ENCODE measurements around the gene CRIM1.
A peak's percentile ranks its signal among the peaks of the same experiment; 100 is the strongest.

Gene CRIM1

GRCh38 chr2:36473230-36473629 is 117.7 kb downstream of the CRIM1 start:
- Histone ChIP-seq H3K23ac (ENCODE audit: low read length in 2 of 2) (no peak overlapping the region), H4K91ac (ENCODE audit: low read length) (no peak overlapping the region), H3K14ac (ENCODE audit: low read length in 2 of 2) (no peak overlapping the region), H3K27me3 (ENCODE audit: control insufficient read depth in 1 of 2, insufficient read depth in 1 of 2, low read length in 2 of 2) (no peaks in the 10 kb centered on the region), H3K9ac (ENCODE audit: low read length) (no peak overlapping the region), H2BK5ac (ENCODE audit: low read depth, low read length, poor library complexity, severe bottlenecking) (no peak overlapping the region), H3K36me3 (ENCODE audit: control insufficient read depth in 1 of 2, insufficient read depth in 2 of 2, low read depth in 1 of 2, low read length in 2 of 2) (peaks cover 18 to 73% of the 10 kb centered on the region in 2 experiments), H2AFZ (ENCODE audit: low read depth, low read length) (no peak overlapping the region), H2BK15ac (ENCODE audit: low read depth, poor library complexity, severe bottlenecking) (no peak overlapping the region), H2AK5ac (ENCODE audit: low read length, severe bottlenecking) (no peak overlapping the region), H3K18ac (ENCODE audit: low read depth in 1 of 2, low read length in 2 of 2) (no peak overlapping the region), H2BK12ac (ENCODE audit: low read length in 2 of 2) (no peak overlapping the region), H3K27ac (ENCODE audit: low read length, poor library complexity, severe bottlenecking) (no peak overlapping the region), H3K4me1 (ENCODE audit: control insufficient read depth, insufficient read depth, low read depth, low read length) (peaks cover 10% of the 10 kb centered on the region), H3K4me2 (ENCODE audit: low read length, poor library complexity, severe bottlenecking) (no peak overlapping the region), H3K79me1 (replicated peaks; ENCODE audit: low read length, poor library complexity, severe bottlenecking) (peaks cover 13% of the 10 kb centered on the region), H2BK120ac (ENCODE audit: low read depth, low read length) (no peak overlapping the region), H3K4ac (ENCODE audit: low read depth in 1 of 2, low read length in 2 of 2) (no peak overlapping the region), H3K4me3 (ENCODE audit: insufficient read depth in 1 of 2, low read depth in 1 of 2, low read length in 2 of 2) (peak overlapping the region in 1 of 2 experiments; percentile 20), H3K9me3 (ENCODE audit: control insufficient read depth, low read length) (peaks cover 77% of the 10 kb centered on the region), H4K8ac (ENCODE audit: low read length) (no peak overlapping the region)
- WGBS: 100% methylated on average over 1 of the region's 2 CpGs
- DNase-seq: no peak

GRCh38 chr2:36476411-36476810 is 120.8 kb downstream of the CRIM1 start:
- Histone ChIP-seq H3K14ac (ENCODE audit: low read length in 2 of 2) (no peak overlapping the region), H3K36me3 (ENCODE audit: control insufficient read depth in 1 of 2, insufficient read depth in 2 of 2, low read depth in 1 of 2, low read length in 2 of 2) (peaks cover 23 to 80% of the 10 kb centered on the region in 2 experiments), H4K91ac (ENCODE audit: low read length) (no peak overlapping the region), H3K9ac (ENCODE audit: low read length) (no peak overlapping the region), H2AFZ (ENCODE audit: low read depth, low read length) (no peak overlapping the region), H3K23ac (ENCODE audit: low read length in 2 of 2) (no peak overlapping the region), H3K27ac (ENCODE audit: low read length, poor library complexity, severe bottlenecking) (no peak overlapping the region), H2BK15ac (ENCODE audit: low read depth, poor library complexity, severe bottlenecking) (no peak overlapping the region), H3K18ac (ENCODE audit: low read depth in 1 of 2, low read length in 2 of 2) (no peak overlapping the region), H3K4me3 (ENCODE audit: insufficient read depth in 1 of 2, low read depth in 1 of 2, low read length in 2 of 2) (peak overlapping the region in 1 of 2 experiments; percentile 30), H3K9me3 (ENCODE audit: control insufficient read depth, low read length) (peaks cover 65% of the 10 kb centered on the region), H3K4me2 (ENCODE audit: low read length, poor library complexity, severe bottlenecking) (no peak overlapping the region), H3K4ac (ENCODE audit: low read depth in 1 of 2, low read length in 2 of 2) (no peak overlapping the region), H3K4me1 (ENCODE audit: control insufficient read depth, insufficient read depth, low read depth, low read length) (peaks cover 11% of the 10 kb centered on the region), H2BK12ac (ENCODE audit: low read length in 2 of 2) (no peak overlapping the region), H2BK5ac (ENCODE audit: low read depth, low read length, poor library complexity, severe bottlenecking) (no peak overlapping the region), H2BK120ac (ENCODE audit: low read depth, low read length) (no peak overlapping the region), H3K79me1 (replicated peaks; ENCODE audit: low read length, poor library complexity, severe bottlenecking) (peaks cover 17% of the 10 kb centered on the region), H3K27me3 (ENCODE audit: control insufficient read depth in 1 of 2, insufficient read depth in 1 of 2, low read length in 2 of 2) (no peaks in the 10 kb centered on the region), H4K8ac (ENCODE audit: low read length) (no peak overlapping the region), H2AK5ac (ENCODE audit: low read length, severe bottlenecking) (no peak overlapping the region)
- no peak for DNase-seq

GRCh38 chr2:36477315-36477714 is 121.7 kb downstream of the CRIM1 start:
- Histone ChIP-seq H2BK15ac (ENCODE audit: low read depth, poor library complexity, severe bottlenecking) (no peak overlapping the region), H3K27ac (ENCODE audit: low read length, poor library complexity, severe bottlenecking) (peak overlapping the region; percentile 93), H2AFZ (ENCODE audit: low read depth, low read length) (no peak overlapping the region), H3K4ac (ENCODE audit: low read depth in 1 of 2, low read length in 2 of 2) (no peak overlapping the region), H3K23ac (ENCODE audit: low read length in 2 of 2) (no peak overlapping the region), H3K79me1 (replicated peaks; ENCODE audit: low read length, poor library complexity, severe bottlenecking) (peaks cover 14% of the 10 kb centered on the region), H3K27me3 (ENCODE audit: control insufficient read depth in 1 of 2, insufficient read depth in 1 of 2, low read length in 2 of 2) (no peaks in the 10 kb centered on the region), H2BK12ac (ENCODE audit: low read length in 2 of 2) (peak overlapping the region in 1 of 2 experiments; percentile 6), H2BK5ac (ENCODE audit: low read depth, low read length, poor library complexity, severe bottlenecking) (peak overlapping the region; percentile 71), H3K4me3 (ENCODE audit: insufficient read depth in 1 of 2, low read depth in 1 of 2, low read length in 2 of 2) (peak overlapping the region in 1 of 2 experiments; percentile 57), H3K9ac (ENCODE audit: low read length) (no peak overlapping the region), H2BK120ac (ENCODE audit: low read depth, low read length) (no peak overlapping the region), H4K8ac (ENCODE audit: low read length) (no peak overlapping the region), H3K9me3 (ENCODE audit: control insufficient read depth, low read length) (peaks cover 56% of the 10 kb centered on the region), H3K14ac (ENCODE audit: low read length in 2 of 2) (no peak overlapping the region), H3K4me1 (ENCODE audit: control insufficient read depth, insufficient read depth, low read depth, low read length) (peaks cover 14% of the 10 kb centered on the region), H2AK5ac (ENCODE audit: low read length, severe bottlenecking) (peak overlapping the region; percentile 97), H4K91ac (ENCODE audit: low read length) (peak overlapping the region; percentile 67), H3K4me2 (ENCODE audit: low read length, poor library complexity, severe bottlenecking) (no peak overlapping the region), H3K36me3 (ENCODE audit: control insufficient read depth in 1 of 2, insufficient read depth in 2 of 2, low read depth in 1 of 2, low read length in 2 of 2) (peaks cover 26 to 79% of the 10 kb centered on the region in 2 experiments), H3K18ac (ENCODE audit: low read depth in 1 of 2, low read length in 2 of 2) (peak overlapping the region in 1 of 2 experiments; percentile 5)
- 91% methylated on average over 4 of the region's 4 CpGs for WGBS
- DNase-seq: no peak

- Histone ChIP-seq H2BK120ac (ENCODE audit: low read depth, low read length) (no peak overlapping the region), H2BK5ac (ENCODE audit: low read depth, low read length, poor library complexity, severe bottlenecking) (peak overlapping the region; percentile 71), H3K4me1 (ENCODE audit: control insufficient read depth, insufficient read depth, low read depth, low read length) (peaks cover 14% of the 10 kb centered on the region), H3K9me3 (ENCODE audit: control insufficient read depth, low read length) (peaks cover 52% of the 10 kb centered on the region), H3K4ac (ENCODE audit: low read depth in 1 of 2, low read length in 2 of 2) (peak overlapping the region in 1 of 2 experiments; percentile 69), H2BK15ac (ENCODE audit: low read depth, poor library complexity, severe bottlenecking) (no peak overlapping the region), H3K4me2 (ENCODE audit: low read length, poor library complexity, severe bottlenecking) (peak overlapping the region; percentile 20), H3K14ac (ENCODE audit: low read length in 2 of 2) (no peak overlapping the region), H3K79me1 (replicated peaks; ENCODE audit: low read length, poor library complexity, severe bottlenecking) (peaks cover 13% of the 10 kb centered on the region), H3K23ac (ENCODE audit: low read length in 2 of 2) (no peak overlapping the region), H2AFZ (ENCODE audit: low read depth, low read length) (no peak overlapping the region), H3K27ac (ENCODE audit: low read length, poor library complexity, severe bottlenecking) (peak overlapping the region; percentile 93), H2AK5ac (ENCODE audit: low read length, severe bottlenecking) (peak overlapping the region; percentile 88), H3K36me3 (ENCODE audit: control insufficient read depth in 1 of 2, insufficient read depth in 2 of 2, low read depth in 1 of 2, low read length in 2 of 2) (peaks cover 24 to 74% of the 10 kb centered on the region in 2 experiments), H2BK12ac (ENCODE audit: low read length in 2 of 2) (peak overlapping the region; percentile 19 to 45), H3K27me3 (ENCODE audit: control insufficient read depth in 1 of 2, insufficient read depth in 1 of 2, low read length in 2 of 2) (no peaks in the 10 kb centered on the region), H3K18ac (ENCODE audit: low read depth in 1 of 2, low read length in 2 of 2) (peak overlapping the region; percentile 33 to 70), H3K4me3 (ENCODE audit: insufficient read depth in 1 of 2, low read depth in 1 of 2, low read length in 2 of 2) (peak overlapping the region in 1 of 2 experiments; percentile 57), H4K91ac (ENCODE audit: low read length) (peak overlapping the region; percentile 59), H3K9ac (ENCODE audit: low read length) (peak overlapping the region; percentile 46), H4K8ac (ENCODE audit: low read length) (no peak overlapping the region)
- 75% methylated on average over 2 of the region's 2 CpGs for WGBS
- DNase-seq: no peak
Measured at GRCh38 chr2:36477746-36478145, 122.2 kb downstream of the CRIM1 start.

Measured in mesenchymal stem cell (in vitro differentiated cells and primary cell).